Neural cell (in vitro differentiated cells): ENCODE data around the gene LRRC27.

ENCODE experiments used
- CTCF ChIP-seq: fragments of 450-650 bp; IDR thresholded peaks from 2 replicates; pipeline ENCODE4 v1.5.1; 2014; ENCODE audit warnings: antibody characterized with exemption, mild to moderate bottlenecking, moderate library complexity; ENCODE audit not compliant: poor library complexity, severe bottlenecking
- MXI1 ChIP-seq: fragments of 450-650 bp; conservative IDR thresholded peaks from 2 replicates; pipeline ENCODE4 v1.6.1; 2014; ENCODE audit warnings: antibody characterized with exemption, mild to moderate bottlenecking; ENCODE audit not compliant: poor library complexity, severe bottlenecking
- TAF1 ChIP-seq: IDR thresholded peaks from 2 replicates; pipeline ENCODE4 v1.6.1; 2012; ENCODE audit warnings: low read depth

GRCh38 chr10:132418527-132419416, 86.8 kb downstream of the LRRC27 start:
- TF ChIP-seq TAF1 (no peak), MXI1 (no peak), CTCF (no peak)
